ENCODE data around the gene OR8J3. TPM values are rescaled to one million over a fixed set of nuclear protein-coding genes. Genes with fewer than 3 reads are reported as not detected.
"Not testable (repeated sequence)": the region's sequence is repeated elsewhere in the genome, so short reads cannot be mapped to it uniquely, and the experiment has no call there.

The OR8J3 gene
- not detected in 2 replicates for total RNA-seq (2014; rRNA removed; shearing (Covaris generic))
- polyA plus RNA-seq (2014; cell fraction: nucleus; rRNA removed): not detected in 2 replicates

- DNase-seq (ENCODE audit: extremely low read depth, low read depth): no peak
These were observed at the start of gene OR8J3 for GRCh38 chr11:56140151-56140661. Gene OR8J3 (minus strand): TSS chr11:56140201. CDS start chr11:56137718, 2,483 bp downstream.

GRCh38 chr11:56188602-56189001, 48.6 kb upstream of the OR8J3 start:
- no peak for DNase-seq (ENCODE audit: extremely low read depth, low read depth)

- no peak for DNase-seq (ENCODE audit: extremely low read depth, low read depth)
These were observed 43.5 kb upstream of the OR8J3 start for GRCh38 chr11:56183459-56183858.

- no peak for DNase-seq (ENCODE audit: extremely low read depth, low read depth)
These were observed 36.3 kb upstream of the OR8J3 start, which contains the start of gene OR5J2 for GRCh38 chr11:56176318-56176717. Gene OR5J2 (plus strand): TSS chr11:56176618. CDS start chr11:56176618, 0 bp downstream.

- no peak for DNase-seq (ENCODE audit: extremely low read depth, low read depth)
These were observed 32.3 kb upstream of the OR8J3 start for GRCh38 chr11:56172256-56172830.

GRCh38 chr11:56163804-56164203, 23.8 kb upstream of the OR8J3 start:
- DNase-seq (ENCODE audit: extremely low read depth, low read depth): no peak

- no peak for DNase-seq (ENCODE audit: extremely low read depth, low read depth)
These were observed 20.2 kb upstream of the OR8J3 start, which contains the start of gene OR8K5 for GRCh38 chr11:56160217-56160616. Gene OR8K5 (minus strand): TSS chr11:56160317. CDS start chr11:56160317, 0 bp downstream.

- DNase-seq (ENCODE audit: extremely low read depth, low read depth): no peak
These were observed 12.3 kb upstream of the OR8J3 start for GRCh38 chr11:56152333-56152732.

GRCh38 chr11:56151376-56151775, 11.4 kb upstream of the OR8J3 start:
- DNase-seq (ENCODE audit: extremely low read depth, low read depth): no peak

- not testable (repeated sequence) for DNase-seq (ENCODE audit: extremely low read depth, low read depth)
These were observed 3.7 kb upstream of the OR8J3 start for GRCh38 chr11:56143681-56144080.

- no peak for DNase-seq (ENCODE audit: extremely low read depth, low read depth)
These were observed 17.9 kb downstream of the OR8J3 start, which contains the start of gene OR8H3 for GRCh38 chr11:56122073-56122472. Gene OR8H3 (plus strand): TSS chr11:56122373. CDS start chr11:56122373, 0 bp downstream.

GRCh38 chr11:56103210-56103737, 36.7 kb downstream of the OR8J3 start, which contains the start of gene OR8H2:
Gene OR8H2 (plus strand): TSS chr11:56103687. CDS start chr11:56105043, 1,356 bp downstream.
- no peak for DNase-seq (ENCODE audit: extremely low read depth, low read depth)

GRCh38 chr11:56093008-56093407, 47.0 kb downstream of the OR8J3 start, which contains the start of gene OR8I2:
Gene OR8I2 (plus strand): TSS chr11:56093308. CDS start chr11:56093308, 0 bp downstream.
- no peak for DNase-seq (ENCODE audit: extremely low read depth, low read depth)

- DNase-seq (ENCODE audit: extremely low read depth, low read depth): no peak
These were observed 50.3 kb downstream of the OR8J3 start for GRCh38 chr11:56089697-56090096.

Small RNAs within 50 kb of the gene (small RNA-seq; reads per million reads assigned to genes)
- 0 reads per million in 2 experiments for gene OR8I4P

Other genes with a start within 250 kb of the OR8J3 start
- gene OR5W2, start 225.6 kb downstream of the OR8J3 start, total RNA-seq (2014; rRNA removed; shearing (Covaris generic)): not detected in 2 replicates
- not detected in 2 replicates for gene OR5I1, start 203.8 kb downstream of the OR8J3 start, total RNA-seq (2014; rRNA removed; shearing (Covaris generic))
- not detected in 2 replicates for gene OR10AG1, start 170.3 kb downstream of the OR8J3 start, total RNA-seq (2014; rRNA removed; shearing (Covaris generic))
- not detected in 2 replicates for gene OR5F1, start 145.6 kb downstream of the OR8J3 start, total RNA-seq (2014; rRNA removed; shearing (Covaris generic))
- gene OR5AS1, start 112.5 kb downstream of the OR8J3 start, total RNA-seq (2014; rRNA removed; shearing (Covaris generic)): not detected in 2 replicates
- gene OR8I2, start 46.9 kb downstream of the OR8J3 start, total RNA-seq (2014; rRNA removed; shearing (Covaris generic)): not detected in 2 replicates
- gene OR8H2, start 36.5 kb downstream of the OR8J3 start, total RNA-seq (2014; rRNA removed; shearing (Covaris generic)): not detected in 2 replicates
- not detected in 2 replicates for gene OR8H3, start 17.8 kb downstream of the OR8J3 start, total RNA-seq (2014; rRNA removed; shearing (Covaris generic))
- not detected in 2 replicates for gene OR8K5, start 20.1 kb upstream of the OR8J3 start, total RNA-seq (2014; rRNA removed; shearing (Covaris generic))
- gene OR5J2, start 36.4 kb upstream of the OR8J3 start, total RNA-seq (2014; rRNA removed; shearing (Covaris generic)): not detected in 2 replicates
- gene OR5T2, start 94.1 kb upstream of the OR8J3 start, total RNA-seq (2014; rRNA removed; shearing (Covaris generic)): not detected in 2 replicates
- not detected in 2 replicates for gene OR5T3, start 112.1 kb upstream of the OR8J3 start, total RNA-seq (2014; rRNA removed; shearing (Covaris generic))
- not detected in 2 replicates for gene OR5T1, start 134.0 kb upstream of the OR8J3 start, total RNA-seq (2014; rRNA removed; shearing (Covaris generic))
- gene OR8H1, start 152.1 kb upstream of the OR8J3 start, total RNA-seq (2014; rRNA removed; shearing (Covaris generic)): not detected in 2 replicates
- not detected in 2 replicates for gene OR8K3, start 174.9 kb upstream of the OR8J3 start, total RNA-seq (2014; rRNA removed; shearing (Covaris generic))
- gene OR8K1, start 205.8 kb upstream of the OR8J3 start, total RNA-seq (2014; rRNA removed; shearing (Covaris generic)): not detected in 2 replicates
- not detected in 2 replicates for gene OR8J1, start 214.1 kb upstream of the OR8J3 start, total RNA-seq (2014; rRNA removed; shearing (Covaris generic))
- gene OR8U1, start 235.4 kb upstream of the OR8J3 start, total RNA-seq (2014; rRNA removed; shearing (Covaris generic)): not detected in 2 replicates

Data from NCI-H460 (cell line).